ENCODE data around the gene EME2.

GRCh38 chr16:1758923-1759322 is 13.7 kb upstream of the EME2 start:
- TF ChIP-seq POLR2A (IDR thresholded peaks at IDR 0.05) (no peak), CTCF (IDR thresholded peaks at IDR 0.05) (no peak)

All from heart left ventricle (tissue), 13 donors.